Osteoblast (primary cell): ENCODE data around the gene PDGFRA. TPM values are rescaled to one million over a fixed set of nuclear protein-coding genes. Genes with fewer than 3 reads are reported as not detected.

Experiments used
- DNase-seq: peaks from one replicate; pipeline ENCODE4 v3.0.0; 2011; ENCODE audit warnings: low spot score, mixed read lengths; ENCODE audit not compliant: insufficient read length; ENCODE audit errors: missing footprints
- H2AFZ ChIP-seq: 2 replicates; pipeline ENCODE4 v1.6.0; 2011; ENCODE audit warnings: mild to moderate bottlenecking, low read length
- H3K27ac ChIP-seq: 2 replicates; pipeline ENCODE4 v1.5.1; 2011; ENCODE audit warnings: mild to moderate bottlenecking, low read depth, low read length, moderate library complexity
- H3K27me3 ChIP-seq: 2 replicates; pipeline ENCODE4 v1.6.0; 2012; ENCODE audit warnings: mild to moderate bottlenecking, control low read depth, inconsistent platforms, low read length, moderate library complexity; ENCODE audit not compliant: insufficient read depth
- H3K36me3 ChIP-seq: 2 replicates; pipeline ENCODE4 v1.5.1; 2011; ENCODE audit warnings: mild to moderate bottlenecking, low read length, control low read depth, moderate library complexity; ENCODE audit not compliant: insufficient read depth
- H3K4me1 ChIP-seq: 2 replicates; pipeline ENCODE4 v1.5.1; 2011; ENCODE audit warnings: mild to moderate bottlenecking, low read length, control low read depth, moderate library complexity; ENCODE audit not compliant: insufficient read depth
- H3K4me2 ChIP-seq: 2 replicates; pipeline ENCODE4 v1.6.0; 2011; ENCODE audit warnings: mild to moderate bottlenecking, low read length; ENCODE audit not compliant: insufficient read depth
- H3K4me3 ChIP-seq: fragments of 200-600 bp; sonication (generic); 3 replicates; pipeline ENCODE4 v1.5.1; 2012; ENCODE audit warnings: mild to moderate bottlenecking, low read length, inconsistent platforms; ENCODE audit not compliant: insufficient read depth
- H3K79me2 ChIP-seq: 2 replicates; pipeline ENCODE4 v1.6.0; 2012; ENCODE audit warnings: mild to moderate bottlenecking, low read length, control low read depth, inconsistent platforms; ENCODE audit not compliant: insufficient read depth
- H3K9me3 ChIP-seq: 2 replicates; pipeline ENCODE4 v1.5.1; 2011; ENCODE audit warnings: low read depth, low read length, control low read depth
- H4K20me1 ChIP-seq: 2 replicates; pipeline ENCODE4 v1.6.0; 2012; ENCODE audit warnings: mild to moderate bottlenecking, low read length, control low read depth; ENCODE audit not compliant: insufficient read depth
- CTCF ChIP-seq: IDR thresholded peaks from 2 replicates; pipeline ENCODE4 v1.5.1; 2011; ENCODE audit warnings: mild to moderate bottlenecking, low read depth, low read length, moderate library complexity; ENCODE audit errors: extremely low read depth
- total RNA-seq: library from RNA; depleted of rRNA; stranded (reverse); fragments of >200 nt; gene quantifications from 2 replicates; pipeline ENCODE4 v1.2.3, GENCODE V29; 2012

The PDGFRA gene
- total RNA-seq, 1 donor, result 316 TPM

- TF ChIP-seq CTCF, result no peak
- Histone ChIP-seq H3K36me3 (peaks cover 45% of the 10 kb centered on the region), H3K27ac (no peak overlapping the region), H4K20me1 (peaks cover 76% of the 10 kb centered on the region), H3K4me1 (peaks cover 36% of the 10 kb centered on the region), H3K79me2 (peaks cover 92% of the 10 kb centered on the region), H2AFZ (no peak overlapping the region), H3K9me3 (no peaks in the 10 kb centered on the region), H3K4me3 (no peak overlapping the region), H3K27me3 (no peaks in the 10 kb centered on the region), H3K4me2 (no peak overlapping the region)
- no peak for DNase-seq
These were observed 27.7 kb downstream of the PDGFRA start for GRCh38 chr4:54256491-54257486.

- no peak for DNase-seq
- Histone ChIP-seq H3K27ac (no peak overlapping the region), H3K4me2 (no peak overlapping the region), H3K4me3 (no peak overlapping the region), H2AFZ (no peak overlapping the region), H3K27me3 (no peaks in the 10 kb centered on the region), H3K36me3 (peaks cover 94% of the 10 kb centered on the region), H3K4me1 (peaks cover 10% of the 10 kb centered on the region), H3K79me2 (peaks cover 45% of the 10 kb centered on the region), H3K9me3 (no peaks in the 10 kb centered on the region), H4K20me1 (peaks cover 47% of the 10 kb centered on the region)
- no peak for TF ChIP-seq CTCF
These were observed 36.3 kb downstream of the PDGFRA start for GRCh38 chr4:54265366-54265765.

- no peak overlapping the region for H3K4me3 ChIP-seq
- H4K20me1 ChIP-seq, result peaks cover 34% of the 10 kb centered on the region
- peaks cover 94% of the 10 kb centered on the region for H3K36me3 ChIP-seq
These were observed 39.1 kb downstream of the PDGFRA start for GRCh38 chr4:54268151-54268550.

More at GRCh38 chr4:54268151-54268550, 39.1 kb downstream of the PDGFRA start:
- DNase-seq, result no peak
- Histone ChIP-seq H3K4me2 (no peak overlapping the region), H2AFZ (no peak overlapping the region), H3K4me1 (peaks cover 10% of the 10 kb centered on the region), H3K9me3 (no peaks in the 10 kb centered on the region), H3K79me2 (peaks cover 30% of the 10 kb centered on the region), H3K27ac (peak overlapping the region; percentile 20), H3K27me3 (no peaks in the 10 kb centered on the region)
- no peak for TF ChIP-seq CTCF
